HUDEP-2 (cell line): ENCODE measurements around the gene SIGLEC7.

Experiments
- DNase-seq, 76 experiments: peaks; one replicate each; lab custom pipeline; 2025; ENCODE audit not compliant: unreplicated experiment in 76 of 76; lab: John Stamatoyannopoulos, UW

SIGLEC7 gene

DNA sequence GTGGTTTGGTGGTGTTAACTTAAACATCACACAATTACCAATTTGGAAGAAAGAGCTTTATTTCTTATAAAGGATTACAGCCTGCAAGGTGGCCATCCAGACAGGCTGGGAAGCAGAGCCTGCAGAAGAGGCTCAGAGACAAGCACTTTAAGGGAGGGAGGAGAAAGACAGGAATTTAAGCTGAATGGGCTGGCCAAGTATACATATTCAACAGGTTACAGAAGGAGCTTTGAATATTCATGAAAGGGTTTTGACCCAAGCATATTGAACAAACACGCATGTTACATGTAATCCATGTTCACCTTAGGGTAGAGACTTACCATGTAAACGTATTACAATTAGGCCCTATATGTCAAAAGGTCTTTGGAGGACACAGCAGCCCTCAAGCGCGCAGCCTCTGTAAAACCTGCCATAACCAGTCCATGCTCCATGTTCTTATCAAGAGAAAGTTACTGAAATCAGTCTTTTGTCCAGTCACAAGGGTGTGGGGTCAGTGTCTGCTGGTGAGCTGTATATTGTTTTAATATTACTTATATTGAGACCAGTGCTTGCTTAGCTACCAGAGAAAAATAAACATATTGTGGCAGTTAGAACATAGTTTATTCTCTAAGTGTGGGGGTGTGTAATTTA, 19.9 kb downstream of the SIGLEC7 start:
- DNase-seq: no peak

DNA sequence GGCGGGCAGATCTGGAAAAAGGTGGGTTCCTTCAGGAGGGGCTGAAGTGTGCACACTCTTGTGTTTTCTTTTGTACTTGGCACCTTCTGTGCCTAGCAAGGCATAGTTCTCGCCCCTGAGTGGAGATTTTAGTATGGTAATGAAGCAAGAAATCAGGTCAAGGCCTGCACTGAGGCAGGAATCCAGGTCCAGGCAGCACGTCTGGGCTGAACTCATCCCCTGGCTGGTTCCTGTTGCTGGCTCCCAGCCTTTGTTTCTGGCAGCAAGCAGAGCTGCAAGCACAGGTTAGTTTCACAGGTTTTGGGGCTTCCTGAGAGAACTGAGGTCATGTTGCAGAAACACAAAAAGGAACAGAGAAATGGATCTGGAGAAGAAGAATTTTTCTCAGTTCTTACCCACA, 21.2 kb downstream of the SIGLEC7 start:
- no peak for DNase-seq

DNA sequence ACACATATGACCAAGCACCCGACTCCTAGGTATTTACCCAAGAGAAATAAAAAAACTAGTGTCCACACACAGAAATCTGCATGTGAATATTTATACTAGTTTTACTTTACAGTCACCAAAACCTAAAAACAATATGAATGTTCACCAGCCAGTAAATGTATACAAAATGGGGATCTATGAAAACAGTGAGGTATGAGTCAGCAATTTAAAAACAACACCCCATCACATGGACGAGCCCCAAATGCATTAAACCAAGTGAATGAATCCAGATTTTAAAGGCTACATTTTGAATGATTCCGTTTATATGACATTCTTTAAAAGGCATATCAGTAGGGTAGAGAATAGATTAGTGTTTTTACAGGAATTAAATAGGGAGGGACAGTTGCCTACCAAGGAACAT, 22.1 kb downstream of the SIGLEC7 start:
- no peak for DNase-seq

DNA sequence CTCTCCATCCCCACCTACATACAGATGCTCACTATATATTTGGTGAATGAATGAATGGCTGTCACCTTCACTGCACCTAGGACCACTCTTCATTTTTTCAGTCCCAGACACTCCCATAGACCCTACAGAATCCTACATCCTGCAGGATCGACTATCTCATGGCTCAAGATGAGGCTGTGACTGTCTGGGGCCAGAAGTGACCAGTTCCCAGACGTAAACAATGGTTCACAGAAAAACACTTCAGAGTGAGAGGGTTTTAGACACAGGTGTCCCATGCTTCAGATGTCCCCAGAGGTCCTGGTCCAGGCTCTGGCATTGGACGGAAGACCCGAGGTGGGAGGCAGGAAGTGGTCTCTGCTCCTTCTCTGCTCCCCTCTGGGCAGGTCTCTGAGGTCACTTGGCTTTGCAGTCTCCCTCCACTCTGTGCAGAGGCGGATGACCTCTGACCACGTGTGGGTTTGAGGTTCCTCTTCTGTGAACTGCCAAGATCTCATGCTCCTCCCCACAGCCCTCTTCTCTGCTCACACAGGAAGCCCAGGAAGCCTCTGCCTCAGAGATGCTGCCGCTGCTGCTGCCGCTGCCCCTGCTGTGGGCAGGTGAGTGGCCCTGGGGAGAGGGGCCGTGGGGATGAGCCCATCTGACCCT, 24.9 kb downstream of the SIGLEC7 start:
- DNase-seq: peak in 11 of 76 experiments; percentile 5 to 40 (median 22)

DNA sequence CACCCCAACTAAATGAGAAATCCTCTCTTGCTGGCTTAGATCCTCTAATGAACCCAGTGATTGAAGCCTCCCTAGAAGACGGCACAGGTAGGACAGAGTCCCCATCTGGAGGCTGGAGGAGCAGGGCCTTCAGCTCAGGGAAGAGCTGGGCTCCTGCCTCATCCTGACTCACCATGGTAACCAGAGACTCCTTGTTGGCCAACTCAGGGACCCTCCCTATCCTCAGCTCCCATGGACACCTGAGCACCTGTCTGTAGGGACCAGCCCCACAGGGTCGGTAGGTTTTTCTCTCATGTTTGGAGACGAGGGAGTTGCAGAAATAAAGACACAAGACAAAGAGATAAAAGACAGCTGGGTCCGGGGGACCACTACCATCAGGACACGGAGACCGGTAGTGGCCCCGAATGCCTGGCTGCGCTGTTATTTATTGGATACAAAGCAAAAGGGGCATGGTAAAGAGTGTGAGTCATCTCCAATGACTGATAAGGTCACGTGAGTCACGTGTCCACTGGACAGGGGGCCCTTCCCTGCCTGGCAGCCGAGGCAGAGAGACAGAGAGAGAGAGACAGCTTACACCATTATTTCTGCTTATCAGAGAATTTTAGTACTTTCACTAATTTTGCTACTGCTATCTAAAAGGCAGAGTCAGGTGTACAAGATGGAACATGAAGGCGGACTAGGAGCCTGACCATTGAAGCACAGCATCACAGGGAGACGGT, 26.6 kb downstream of the SIGLEC7 start:
- DNase-seq: peak in 24 of 76 experiments; percentile 10 to 55 (median 34)

GRCh38 chr19:51169283-51169918, 27.3 kb downstream of the SIGLEC7 start:
- peak in 66 of 76 experiments; percentile 14 to 86 (median 60) for DNase-seq

DNA sequence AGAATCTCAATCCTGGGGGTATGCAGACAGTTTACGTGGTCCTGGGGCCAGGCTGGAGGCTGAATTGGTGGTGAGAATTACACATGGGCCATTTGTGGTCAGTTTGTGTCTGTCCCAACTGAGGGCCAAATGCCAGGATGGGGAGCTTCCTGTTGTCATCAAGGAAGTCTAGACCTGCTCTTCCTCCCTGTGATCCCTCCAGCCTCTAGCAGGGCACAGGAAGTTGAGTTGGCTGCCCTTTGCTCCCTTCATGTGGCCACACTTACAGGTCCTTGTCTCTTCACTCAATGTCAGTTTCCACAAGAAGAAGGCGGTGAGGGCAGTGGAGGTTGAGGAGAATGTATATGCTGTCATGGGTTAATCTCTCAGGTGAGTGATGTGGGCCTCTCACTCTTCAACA, 30.1 kb downstream of the SIGLEC7 start:
- no peak for DNase-seq

DNA sequence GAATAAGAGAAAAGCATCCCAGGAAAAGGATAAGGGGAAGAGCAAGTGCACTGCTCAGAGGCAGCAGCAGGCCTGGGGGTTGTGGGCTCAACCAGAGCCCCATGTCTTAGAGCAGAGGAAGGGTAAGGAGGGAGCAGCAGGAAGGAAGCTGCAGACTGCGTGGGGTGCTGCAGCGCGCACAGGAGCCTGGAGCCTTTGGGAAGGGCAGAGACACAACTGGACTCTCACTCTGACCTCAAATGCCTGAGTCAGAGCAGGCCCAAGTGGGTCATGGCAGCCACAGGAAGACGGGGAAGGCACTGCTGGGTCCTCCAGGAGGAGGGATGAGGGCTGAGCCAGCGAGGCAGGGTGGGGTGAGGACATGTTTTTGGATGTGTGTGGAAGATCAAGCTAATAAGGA, 31.6 kb downstream of the SIGLEC7 start:
- no peak for DNase-seq

- DNase-seq: no peak
These were observed 37.2 kb downstream of the SIGLEC7 start for GRCh38 chr19:51179256-51179655.

- DNase-seq: no peak
These were observed 39.3 kb downstream of the SIGLEC7 start for GRCh38 chr19:51181377-51181912.

DNA sequence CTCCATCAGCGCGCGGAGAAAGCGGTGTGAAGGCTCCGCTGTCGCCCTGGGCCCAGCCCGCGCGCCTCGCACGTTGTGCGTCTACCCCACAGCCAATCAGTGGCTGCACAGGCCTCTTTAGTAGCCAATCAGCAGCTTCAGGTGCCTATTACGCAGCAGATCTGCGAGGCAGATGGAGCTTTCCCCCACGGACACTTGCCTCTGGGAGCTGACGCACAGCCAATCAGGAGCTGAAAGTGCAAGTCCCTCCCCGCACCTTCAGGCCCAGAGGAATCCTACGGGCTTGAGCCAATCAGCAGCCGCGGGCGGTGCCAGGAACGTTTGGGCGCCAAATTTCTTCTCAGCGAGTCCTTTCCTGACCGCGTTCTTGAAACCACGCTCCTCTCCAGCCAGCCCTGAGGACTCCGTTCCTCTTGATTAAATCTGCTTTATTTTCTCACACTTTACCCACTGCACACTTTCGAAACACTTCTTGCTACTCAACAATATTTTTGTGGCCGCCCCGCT, 39.9 kb downstream of the SIGLEC7 start:
- DNase-seq: peak in 57 of 76 experiments; percentile 6 to 84 (median 46)

GRCh38 chr19:51183629-51184028, 41.5 kb downstream of the SIGLEC7 start:
- no peak for DNase-seq

DNA sequence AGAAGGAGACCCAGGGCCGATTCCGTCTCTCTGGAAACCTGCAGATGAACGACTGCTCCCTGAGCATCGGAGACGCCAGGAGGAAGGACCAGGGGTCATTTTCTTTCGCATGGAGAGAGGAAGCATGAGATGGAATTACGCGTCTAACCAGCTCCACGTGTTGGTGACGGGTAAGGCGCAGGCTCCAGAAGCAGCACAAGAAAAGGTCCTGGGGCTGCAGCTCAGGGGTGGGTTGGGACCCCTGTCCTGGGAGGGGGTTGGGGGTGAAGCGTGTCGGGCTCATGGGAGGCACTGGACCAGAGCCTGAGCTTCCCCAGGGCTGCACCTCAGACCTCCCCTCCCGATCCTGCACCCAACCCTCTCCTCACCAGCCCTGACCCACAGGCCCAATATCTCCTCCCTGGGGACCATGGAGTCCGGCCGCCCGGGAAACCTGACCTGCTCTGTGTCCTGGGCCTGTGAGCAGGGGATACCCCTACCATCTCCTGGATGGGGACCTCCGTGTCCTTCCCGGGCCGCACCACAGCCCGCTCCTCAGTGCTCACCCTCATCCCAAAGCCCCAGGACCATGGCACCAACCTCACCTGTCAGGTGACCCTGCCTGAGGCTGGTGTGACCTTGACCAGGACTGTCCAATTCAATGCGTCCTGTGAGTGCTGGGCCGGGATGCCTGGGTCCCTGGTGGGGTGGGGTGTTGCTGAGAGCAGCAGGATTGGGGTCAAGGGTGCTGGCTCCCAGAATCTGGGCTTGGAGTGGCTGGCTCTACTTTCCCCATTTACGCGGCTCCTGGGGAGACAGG, 43.2 kb downstream of the SIGLEC7 start:
- DNase-seq: no peak

- DNase-seq: no peak
These were observed 43.7 kb downstream of the SIGLEC7 start for GRCh38 chr19:51185868-51186215.

- no peak for DNase-seq
These were observed 44.2 kb downstream of the SIGLEC7 start for GRCh38 chr19:51186323-51186722.

GRCh38 chr19:51187395-51188226, 45.5 kb downstream of the SIGLEC7 start:
- no peak for DNase-seq

- no peak for DNase-seq
These were observed 46.1 kb downstream of the SIGLEC7 start for GRCh38 chr19:51188227-51188559.

- no peak for DNase-seq
These were observed 50.6 kb downstream of the SIGLEC7 start for GRCh38 chr19:51192689-51193088.

DNA sequence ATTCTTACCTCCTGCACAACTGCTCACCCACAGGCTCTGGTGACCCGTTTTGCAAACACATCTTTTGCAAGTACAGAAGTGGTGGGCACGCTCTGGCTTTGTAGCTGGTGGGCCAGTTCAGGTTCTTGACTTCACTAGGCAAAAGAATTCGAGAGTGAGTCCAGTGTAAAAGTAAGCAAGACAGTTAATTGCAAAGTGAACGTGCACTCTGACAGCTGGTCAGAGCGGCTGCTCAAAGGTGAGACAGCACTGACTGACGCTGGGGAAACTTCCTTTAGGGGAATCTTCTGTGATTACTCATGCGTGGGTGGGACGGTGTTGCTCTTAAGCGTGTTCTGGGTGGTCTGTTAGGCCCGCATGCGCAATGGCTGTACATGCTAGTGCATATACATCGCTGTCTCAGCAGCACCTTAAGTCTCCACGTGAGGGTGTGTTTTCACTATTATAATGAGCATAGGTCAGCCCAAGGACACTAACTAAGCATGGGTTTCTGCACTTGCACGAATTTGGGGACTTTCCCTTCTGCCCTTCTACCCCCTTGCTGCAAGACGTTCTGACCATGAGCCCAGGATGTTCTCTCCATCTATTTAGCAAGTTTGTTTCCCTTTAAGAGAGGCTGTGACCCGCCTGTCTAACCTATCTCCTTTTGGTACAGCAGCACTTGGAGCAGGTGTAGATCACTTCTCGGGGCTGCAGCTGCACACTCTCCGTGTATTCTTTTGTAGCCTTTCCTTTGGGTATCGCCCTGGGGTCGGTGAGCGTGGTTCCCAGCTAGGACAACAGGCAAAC, 52.6 kb downstream of the SIGLEC7 start:
- DNase-seq: no peak
